Rectal smooth muscle tissue (tissue), 1 donor: ENCODE measurements around the gene ABLIM1.

Experiments used
- H3K27ac ChIP-seq: one replicate; pipeline ENCODE4 v1.7.0; 2013; ENCODE audit warnings: low read depth, low read length, inconsistent platforms
- H3K27me3 ChIP-seq: one replicate; pipeline ENCODE4 v1.7.0; 2013; ENCODE audit warnings: low read length; ENCODE audit not compliant: control insufficient read depth, insufficient read depth
- H3K36me3 ChIP-seq: one replicate; pipeline ENCODE4 v1.7.0; 2013; ENCODE audit warnings: low read length; ENCODE audit not compliant: control insufficient read depth, insufficient read depth
- H3K4me1 ChIP-seq: one replicate; pipeline ENCODE4 v1.7.0; 2013; ENCODE audit warnings: low read length; ENCODE audit not compliant: control insufficient read depth, insufficient read depth
- H3K4me3 ChIP-seq: one replicate; pipeline ENCODE4 v1.7.0; 2013; ENCODE audit warnings: low read length
- H3K9ac ChIP-seq: one replicate; pipeline ENCODE4 v1.7.0; 2013; ENCODE audit warnings: low read length

ABLIM1 gene

DNA sequence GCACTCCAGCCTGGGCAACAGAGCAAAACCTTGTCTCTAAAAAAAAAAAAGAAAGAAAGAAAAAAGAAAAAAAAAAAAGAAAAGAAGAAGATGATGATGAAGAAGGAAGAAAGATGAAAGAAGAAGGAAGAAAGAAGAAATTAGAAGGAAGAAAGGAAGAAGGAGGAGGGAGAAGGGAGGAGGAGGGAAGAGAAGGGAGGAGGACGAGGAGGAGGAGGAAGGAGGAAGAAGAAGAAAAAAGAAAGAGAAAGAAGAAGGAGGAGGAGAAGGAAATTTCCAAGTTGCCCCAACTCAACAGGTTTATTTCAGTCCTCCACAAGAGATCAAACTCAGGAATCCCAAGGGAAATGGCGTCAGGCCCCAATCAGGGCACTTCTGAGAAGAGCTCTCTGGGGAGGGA lies 115.7 kb downstream of the ABLIM1 start:
- H3K4me1 ChIP-seq = no peaks in the 10 kb centered on the region
- no peaks in the 10 kb centered on the region for H3K36me3 ChIP-seq
- H3K27me3 ChIP-seq = no peaks in the 10 kb centered on the region

DNA sequence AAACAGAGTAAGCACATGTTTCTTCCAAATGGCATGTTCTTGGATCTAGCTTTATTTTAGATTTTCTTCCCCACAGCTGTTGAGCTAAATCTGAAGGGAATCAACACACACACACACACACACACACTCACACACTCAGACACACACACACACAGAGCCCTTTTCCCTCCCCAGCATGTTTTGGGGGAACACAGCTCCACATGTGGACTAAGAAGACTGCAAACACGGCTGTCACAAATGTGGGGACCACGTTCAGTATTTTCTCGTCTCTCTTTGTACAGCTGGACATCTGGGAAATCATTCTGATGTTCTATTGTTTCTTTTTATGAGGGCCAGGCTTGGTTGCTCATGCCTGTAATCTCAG lies 116.3 kb downstream of the ABLIM1 start:
- Histone ChIP-seq H3K27me3 (no peaks in the 10 kb centered on the region), H3K9ac (no peak overlapping the region), H3K36me3 (no peaks in the 10 kb centered on the region), H3K4me1 (no peaks in the 10 kb centered on the region), H3K27ac (no peak overlapping the region), H3K4me3 (no peak overlapping the region)

More for the DNA sequence above, 115.7 kb downstream of the ABLIM1 start:
- no peak overlapping the region for H3K9ac ChIP-seq
- H3K4me3 ChIP-seq = no peak overlapping the region
- no peak overlapping the region for H3K27ac ChIP-seq

DNA sequence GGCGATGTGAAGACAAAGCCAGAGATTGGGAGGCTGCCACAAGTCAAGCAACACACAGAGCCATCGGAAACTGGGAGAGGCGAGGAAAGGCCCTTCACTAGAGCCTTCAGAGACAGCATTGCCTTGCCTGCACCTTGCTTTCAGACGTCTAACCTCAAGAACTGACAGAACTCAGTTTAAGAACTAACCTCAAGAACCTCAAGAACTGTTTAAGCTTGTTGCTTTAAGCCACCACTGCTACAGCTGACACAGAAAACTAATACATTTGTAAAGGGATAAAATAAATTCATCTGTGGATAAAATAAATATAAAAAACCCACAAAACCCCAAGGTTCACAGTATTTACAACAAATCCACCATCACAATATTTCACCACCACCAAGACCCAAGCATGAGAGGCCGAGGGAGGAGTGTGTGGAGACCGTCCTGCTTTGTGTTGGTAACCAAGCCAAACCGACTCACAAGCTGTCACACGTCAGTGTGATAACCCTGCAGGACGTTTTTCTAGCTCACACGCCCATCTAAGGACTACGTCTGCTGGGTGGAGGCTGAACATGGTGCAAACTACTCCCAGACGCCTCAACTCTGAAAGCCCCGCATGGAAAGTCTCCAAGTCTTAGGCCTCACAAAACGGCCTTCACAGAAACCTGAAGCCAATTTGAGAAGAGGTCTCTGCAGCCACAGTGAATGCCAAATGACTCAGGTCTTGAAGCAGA lies 116.8 kb downstream of the ABLIM1 start:
- Histone ChIP-seq H3K27me3 (no peaks in the 10 kb centered on the region), H3K27ac (no peak overlapping the region), H3K4me3 (no peak overlapping the region), H3K4me1 (no peaks in the 10 kb centered on the region), H3K9ac (no peak overlapping the region), H3K36me3 (no peaks in the 10 kb centered on the region)

DNA sequence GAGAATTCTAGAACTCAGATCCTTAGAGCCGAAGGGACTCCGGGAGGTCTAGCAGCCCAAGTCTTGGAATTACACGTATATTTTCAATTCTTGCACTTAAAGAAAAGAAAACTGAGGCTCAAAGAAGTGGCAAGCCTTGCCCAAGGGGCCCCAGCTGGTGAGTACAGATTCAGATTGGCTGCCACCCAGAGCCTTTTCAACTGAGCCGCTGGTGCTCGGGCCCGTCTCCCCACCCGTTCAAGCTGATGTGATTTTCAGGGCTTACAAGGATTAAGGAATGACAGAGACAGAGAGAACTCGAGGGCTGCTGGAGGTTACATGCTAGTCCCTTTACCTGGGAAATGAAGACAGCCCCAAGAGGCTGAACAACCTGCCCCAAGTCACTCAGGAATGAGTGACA lies 117.8 kb downstream of the ABLIM1 start:
- Histone ChIP-seq H3K9ac (no peak overlapping the region), H3K27me3 (no peaks in the 10 kb centered on the region), H3K36me3 (no peaks in the 10 kb centered on the region), H3K4me3 (no peak overlapping the region), H3K4me1 (no peaks in the 10 kb centered on the region), H3K27ac (no peak overlapping the region)

DNA sequence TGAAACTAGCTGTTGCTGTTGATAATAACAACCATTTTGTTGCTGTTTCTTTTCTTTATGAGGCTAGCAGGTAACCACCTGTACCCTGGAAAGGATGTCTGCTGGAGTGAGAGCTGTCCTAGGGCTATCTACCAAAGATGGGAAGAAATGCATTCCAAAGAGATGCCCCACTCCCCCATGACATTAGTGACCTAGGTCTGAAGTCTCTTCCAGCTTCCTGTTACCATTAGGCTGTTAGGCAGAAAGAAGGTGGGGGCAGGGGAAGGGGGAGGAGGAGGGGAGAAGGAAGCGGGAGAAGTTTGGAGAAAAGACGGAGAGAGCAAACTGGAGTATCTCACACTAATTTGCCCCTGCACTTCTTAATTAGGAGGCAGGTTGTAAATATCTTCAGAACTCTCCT lies 118.5 kb downstream of the ABLIM1 start:
- no peaks in the 10 kb centered on the region for H3K27me3 ChIP-seq
- H3K4me3 ChIP-seq = no peak overlapping the region
- no peaks in the 10 kb centered on the region for H3K4me1 ChIP-seq
- no peaks in the 10 kb centered on the region for H3K36me3 ChIP-seq
- H3K9ac ChIP-seq = no peak overlapping the region
- no peak overlapping the region for H3K27ac ChIP-seq

DNA sequence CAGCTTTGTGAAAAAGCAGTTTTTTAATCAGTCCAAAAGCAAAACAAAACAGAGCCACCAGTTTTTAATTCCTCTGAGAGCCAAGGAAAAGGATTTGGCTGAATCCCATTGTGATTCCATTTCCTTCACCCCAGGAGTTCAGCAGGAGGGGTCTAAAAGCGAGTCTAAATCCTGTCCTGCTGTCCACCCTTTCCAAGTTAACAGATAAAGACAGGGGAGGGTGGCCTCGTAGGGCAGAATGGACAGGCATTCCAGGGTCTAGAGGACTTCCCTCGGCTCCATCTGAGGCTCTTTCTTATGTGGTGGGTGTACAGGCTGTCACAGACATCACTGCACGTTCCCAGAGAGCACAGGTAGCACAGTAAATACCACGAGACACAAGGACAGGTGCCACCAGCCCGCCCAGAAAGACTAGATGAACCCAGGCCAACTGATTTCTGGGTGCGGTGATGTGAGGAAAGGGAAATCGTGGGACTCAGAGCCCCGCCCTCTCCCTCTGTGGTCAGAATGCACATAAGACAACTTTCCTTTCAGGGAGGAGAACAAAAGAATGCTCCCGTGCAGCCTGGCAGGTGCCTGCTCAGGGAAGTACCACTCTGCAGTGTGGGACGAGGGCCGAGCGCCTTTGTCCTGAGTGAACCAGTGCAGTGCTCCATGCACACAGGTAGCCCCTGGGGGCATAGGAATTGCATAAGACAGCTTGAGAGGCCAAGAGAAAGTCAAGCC lies 119.7 kb downstream of the ABLIM1 start:
- Histone ChIP-seq H3K27me3 (no peaks in the 10 kb centered on the region), H3K4me1 (no peaks in the 10 kb centered on the region), H3K36me3 (no peaks in the 10 kb centered on the region), H3K4me3 (peak overlapping the region; percentile 11), H3K27ac (no peak overlapping the region), H3K9ac (no peak overlapping the region)

DNA sequence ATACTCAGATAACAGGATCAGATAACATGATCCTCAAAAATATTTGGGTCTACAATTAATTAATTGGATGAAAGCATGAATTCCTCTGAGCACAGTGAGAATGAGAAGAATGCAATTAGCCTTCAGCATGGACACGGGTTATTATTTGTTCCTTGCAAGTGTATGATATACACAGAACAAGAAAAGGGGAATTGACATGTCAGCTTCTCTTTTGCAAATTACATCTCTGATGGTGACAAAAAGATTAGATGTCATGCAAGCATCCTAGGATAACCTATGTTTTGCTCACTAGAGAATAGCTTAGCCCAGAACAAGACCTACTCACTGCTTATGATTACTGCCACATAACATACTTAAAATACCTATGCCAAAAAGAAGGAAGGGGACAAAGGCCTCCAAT lies 120.3 kb downstream of the ABLIM1 start:
- Histone ChIP-seq H3K27me3 (no peaks in the 10 kb centered on the region), H3K9ac (no peak overlapping the region), H3K4me1 (no peaks in the 10 kb centered on the region), H3K4me3 (no peak overlapping the region), H3K27ac (no peak overlapping the region), H3K36me3 (no peaks in the 10 kb centered on the region)

DNA sequence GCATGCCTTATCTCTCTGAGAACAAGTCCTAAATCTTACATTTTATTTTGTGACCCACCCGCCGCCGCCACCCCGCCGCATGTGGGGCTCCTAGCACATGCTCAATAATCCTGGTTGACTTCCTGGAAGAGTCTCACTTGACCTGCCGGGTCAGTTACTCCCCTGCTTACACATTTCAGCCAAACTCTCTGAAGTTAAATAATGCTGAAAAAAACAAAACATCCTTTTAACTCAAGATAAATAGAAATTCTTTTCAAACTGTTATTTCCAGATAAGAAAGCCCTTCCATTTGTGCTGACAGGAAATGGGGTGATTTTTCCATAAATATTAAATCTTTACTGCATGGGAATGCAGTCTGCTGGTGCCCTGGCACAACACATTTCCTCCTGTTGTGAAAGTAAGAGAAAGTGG lies 123.5 kb downstream of the ABLIM1 start:
- Histone ChIP-seq H3K4me1 (no peaks in the 10 kb centered on the region), H3K9ac (no peak overlapping the region), H3K27ac (no peak overlapping the region), H3K27me3 (no peaks in the 10 kb centered on the region), H3K4me3 (no peak overlapping the region), H3K36me3 (no peaks in the 10 kb centered on the region)

DNA sequence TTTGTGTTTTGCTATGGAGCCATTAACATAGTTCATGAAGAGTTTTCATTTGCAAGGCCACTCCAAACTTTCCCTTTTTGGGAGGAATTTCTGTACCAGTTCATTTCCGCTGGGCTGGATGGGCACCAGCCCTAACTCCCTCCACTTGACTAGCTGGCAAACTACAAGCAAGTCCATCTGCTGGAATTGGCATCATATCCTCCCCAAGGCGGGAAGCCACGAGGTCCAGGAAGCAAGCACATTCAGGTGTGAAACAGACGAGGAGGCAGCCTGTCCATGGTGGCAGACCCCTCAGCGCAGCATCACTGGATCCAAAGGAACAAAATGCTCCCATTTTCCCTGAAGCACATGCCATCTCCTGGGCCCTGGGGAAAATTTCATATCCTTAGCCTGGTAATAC lies 125.8 kb downstream of the ABLIM1 start:
- no peak overlapping the region for H3K27ac ChIP-seq
- H3K4me3 ChIP-seq = no peak overlapping the region

DNA sequence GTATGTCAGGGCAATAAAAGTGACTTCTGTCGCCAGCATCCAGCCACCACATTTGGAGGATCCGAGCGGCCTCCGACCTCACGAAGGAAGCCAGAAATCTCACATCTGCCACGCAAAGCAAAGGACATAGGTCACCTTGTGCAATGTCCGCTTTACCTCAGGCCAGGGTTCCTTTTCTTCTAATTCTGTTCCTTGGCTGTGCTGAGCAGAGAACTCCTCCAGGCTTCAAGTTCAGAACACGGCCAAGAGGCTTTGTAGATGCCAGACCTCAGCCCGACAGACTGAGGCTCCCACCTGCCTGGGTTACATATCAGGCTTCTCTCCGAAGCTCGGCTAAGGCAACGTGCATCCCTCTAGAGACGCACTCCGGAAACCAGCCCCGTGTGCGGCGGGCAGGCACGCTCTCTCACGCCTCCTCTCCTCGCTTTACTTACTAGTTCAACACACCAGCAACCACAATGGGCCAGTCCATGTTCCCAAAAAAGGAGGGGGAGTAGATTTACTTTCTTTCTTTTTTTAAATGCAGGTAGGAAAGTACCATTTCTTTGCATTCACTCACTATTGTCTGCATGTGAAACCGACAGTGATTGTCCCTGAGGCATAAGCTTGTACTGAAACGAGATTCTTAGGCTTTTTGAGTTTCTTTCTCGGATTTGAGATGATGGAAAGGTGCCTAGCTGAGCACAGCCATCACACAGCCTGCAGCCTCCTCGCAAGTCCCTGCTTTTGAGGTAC lies 131.4 kb downstream of the ABLIM1 start:
- Histone ChIP-seq H3K27ac (peak overlapping the region; percentile 55), H3K9ac (peak overlapping the region; percentile 47), H3K36me3 (no peaks in the 10 kb centered on the region), H3K4me1 (no peaks in the 10 kb centered on the region), H3K27me3 (no peaks in the 10 kb centered on the region), H3K4me3 (peak overlapping the region; percentile 67)

More for the DNA sequence above, 125.8 kb downstream of the ABLIM1 start:
- H3K4me1 ChIP-seq = no peaks in the 10 kb centered on the region
- H3K36me3 ChIP-seq = no peaks in the 10 kb centered on the region
- no peak overlapping the region for H3K9ac ChIP-seq
- H3K27me3 ChIP-seq = no peaks in the 10 kb centered on the region

DNA sequence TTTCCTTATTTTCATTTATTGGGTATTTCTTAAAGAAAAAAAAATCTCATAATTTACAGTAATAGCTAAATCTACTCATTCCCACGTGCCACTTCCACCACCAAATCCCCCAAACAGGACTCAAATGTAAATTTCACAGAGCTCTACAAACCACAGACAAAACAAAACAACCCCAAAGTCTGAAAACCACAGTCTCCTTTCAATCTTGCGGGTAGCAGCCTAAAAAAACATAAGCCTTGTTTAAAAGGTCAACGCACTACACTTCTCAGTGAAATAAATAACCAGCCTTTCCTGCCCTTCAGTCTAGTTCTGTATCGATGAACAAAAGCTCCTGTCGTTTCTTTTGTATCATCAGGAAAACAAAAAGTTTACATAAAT lies 132.0 kb downstream of the ABLIM1 start:
- Histone ChIP-seq H3K27me3 (no peaks in the 10 kb centered on the region), H3K4me3 (peak overlapping the region; percentile 67), H3K4me1 (no peaks in the 10 kb centered on the region), H3K27ac (peak overlapping the region; percentile 55), H3K36me3 (no peaks in the 10 kb centered on the region), H3K9ac (peak overlapping the region; percentile 47)

DNA sequence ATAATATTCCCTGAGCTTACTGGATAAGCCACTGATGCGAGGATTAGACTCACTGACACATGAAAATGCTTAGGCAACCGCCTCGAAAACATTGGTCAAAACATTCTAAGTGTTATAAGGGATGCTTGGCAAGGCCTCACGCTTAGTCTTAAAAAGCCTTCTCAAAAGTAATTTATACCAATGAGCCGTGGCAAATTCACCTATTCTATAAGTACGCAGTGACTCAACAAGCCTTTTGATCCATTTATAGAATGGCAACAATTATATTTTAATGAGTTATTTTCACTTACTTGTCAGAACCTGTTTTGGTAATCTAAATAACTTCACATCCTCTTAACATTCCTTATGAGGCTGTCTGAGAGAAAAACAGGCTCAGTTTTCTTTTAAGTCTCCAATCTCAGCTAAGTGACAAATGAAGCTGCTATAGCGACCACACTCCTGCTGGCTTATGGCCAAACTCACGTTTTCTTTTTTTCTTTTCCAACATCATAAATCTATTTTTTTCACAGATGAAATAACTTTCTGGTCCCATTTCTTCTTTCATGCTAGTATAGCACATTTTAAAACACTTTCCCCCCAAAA lies 132.6 kb downstream of the ABLIM1 start:
- H3K27me3 ChIP-seq = no peaks in the 10 kb centered on the region
- no peak overlapping the region for H3K9ac ChIP-seq
- peak overlapping the region; percentile 55 for H3K27ac ChIP-seq
- H3K36me3 ChIP-seq = no peaks in the 10 kb centered on the region
- H3K4me1 ChIP-seq = no peaks in the 10 kb centered on the region
- peak overlapping the region; percentile 67 for H3K4me3 ChIP-seq
